GM19351 (cell line): Measurements from ENCODE around the gene MRPL20.
"Not testable (repeated sequence)": the region's sequence is repeated elsewhere in the genome, so short reads cannot be mapped to it uniquely, and the experiment has no call there.

Experiments used
- ATAC-seq: cut with Tn5 transposase; IDR thresholded peaks from one replicate; pipeline ENCODE4 v1.9.1; 2021; ENCODE audit warnings: mild to moderate bottlenecking, moderate library complexity; ENCODE audit not compliant: unreplicated experiment

MRPL20 gene

DNA sequence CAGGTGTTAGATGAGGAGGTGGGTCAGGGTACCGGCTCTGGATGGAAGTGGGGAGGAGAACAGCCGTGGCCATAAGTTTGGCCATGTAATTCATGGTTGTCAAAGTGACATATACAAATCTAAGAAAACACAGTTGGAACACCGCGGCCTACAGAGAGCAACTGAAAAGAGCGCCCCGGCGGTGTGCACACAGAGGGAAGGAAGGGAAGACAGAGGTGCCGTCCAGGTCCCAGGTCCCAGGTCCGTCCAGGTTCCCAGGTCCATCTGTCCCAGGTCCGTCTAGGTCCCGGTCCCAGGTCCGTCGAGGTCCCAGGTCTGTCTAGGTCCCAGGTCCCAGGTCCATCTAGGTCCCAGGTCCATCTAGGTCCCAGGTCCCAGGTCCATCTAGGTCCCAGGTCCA lies 4.5 kb upstream of the MRPL20 start:
- no peak for ATAC-seq

DNA sequence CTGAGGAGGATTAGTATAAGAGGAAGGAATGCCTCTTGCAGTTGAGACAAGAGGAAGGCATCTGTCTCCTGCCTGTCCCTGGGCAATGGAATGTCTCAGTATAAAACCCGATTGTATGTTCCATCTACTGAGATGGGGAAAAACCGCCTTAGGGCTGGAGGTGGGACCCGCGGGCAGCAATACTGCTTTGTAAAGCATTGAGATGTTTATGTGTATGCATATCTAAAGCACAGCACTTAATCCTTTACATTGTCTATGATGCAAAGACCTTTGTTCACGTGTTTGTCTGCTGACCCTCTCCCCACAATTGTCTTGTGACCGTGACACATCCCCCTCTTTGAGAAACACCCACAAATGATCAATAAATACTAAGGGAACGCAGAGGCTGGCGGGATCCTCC lies 3.1 kb upstream of the MRPL20 start:
- not testable (repeated sequence) for ATAC-seq

DNA sequence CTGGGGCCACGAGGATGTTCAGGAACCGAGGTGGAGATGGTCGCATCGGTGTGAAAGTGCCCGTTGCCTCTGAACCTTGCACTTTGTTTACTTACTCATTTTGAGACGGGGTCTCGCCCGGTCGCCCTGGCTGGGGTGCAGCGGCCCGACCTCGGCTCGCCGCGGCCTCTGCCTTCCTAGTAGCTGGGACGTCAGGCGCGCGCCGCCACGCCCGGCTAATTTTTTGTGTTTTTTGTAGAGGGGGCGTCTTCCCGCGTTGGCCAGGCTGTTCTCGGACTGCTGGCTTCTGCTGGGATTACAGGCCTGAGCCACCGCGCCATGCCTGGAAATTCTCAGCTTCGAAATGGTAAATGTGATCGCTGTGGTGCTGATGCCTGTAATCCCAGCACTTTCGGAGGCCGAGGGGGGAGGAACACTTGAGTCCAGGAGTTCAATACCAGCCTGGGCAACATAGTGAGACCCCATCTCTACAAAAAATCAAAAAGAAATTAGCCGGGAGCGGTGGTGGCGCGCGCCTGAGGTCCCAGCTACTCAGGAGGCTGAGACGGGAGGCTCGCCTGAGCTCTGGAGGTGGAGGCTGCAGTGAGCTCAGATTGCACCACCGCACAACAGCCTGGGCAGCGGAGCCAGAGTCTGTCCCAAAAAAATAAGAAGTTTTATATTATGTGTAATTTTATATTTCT lies 684 bp upstream of the MRPL20 start:
- ATAC-seq, result peak; percentile 33

DNA sequence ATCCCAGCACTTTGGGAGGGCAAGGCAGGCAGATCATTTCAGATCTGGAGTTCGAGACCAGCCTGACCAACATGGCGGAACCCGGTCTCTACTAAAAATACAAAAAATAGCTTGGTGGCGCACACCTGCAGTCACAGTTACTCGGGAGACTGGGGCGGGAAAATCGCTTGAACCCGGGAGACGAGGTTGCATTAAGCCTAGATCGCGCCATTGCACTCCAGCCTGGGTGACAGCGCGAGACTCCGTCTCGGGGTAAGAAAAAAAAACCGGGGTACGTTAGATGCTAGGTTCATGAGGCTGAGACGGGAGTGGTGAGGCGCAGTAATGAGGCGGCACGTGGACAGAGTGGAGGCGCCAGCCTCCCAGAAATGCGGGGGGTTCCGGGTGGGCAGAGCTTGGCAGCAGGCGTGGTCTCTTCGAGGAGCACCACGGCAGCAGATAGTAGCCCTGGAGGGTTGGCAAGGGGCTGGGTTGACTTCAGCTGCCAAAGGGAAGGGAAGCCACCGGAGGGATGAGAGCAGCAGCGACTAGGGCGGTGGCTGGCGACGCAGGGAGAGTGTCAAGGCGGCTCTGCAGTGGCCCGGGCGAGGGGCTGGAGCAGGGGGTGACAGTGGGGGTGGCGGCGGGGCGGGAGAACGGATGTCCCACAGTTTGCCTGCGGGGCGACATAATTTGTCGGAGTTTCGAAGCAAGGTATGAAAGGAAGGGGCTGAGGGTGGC lies 832 bp downstream of the MRPL20 start:
- ATAC-seq, result no peak

DNA sequence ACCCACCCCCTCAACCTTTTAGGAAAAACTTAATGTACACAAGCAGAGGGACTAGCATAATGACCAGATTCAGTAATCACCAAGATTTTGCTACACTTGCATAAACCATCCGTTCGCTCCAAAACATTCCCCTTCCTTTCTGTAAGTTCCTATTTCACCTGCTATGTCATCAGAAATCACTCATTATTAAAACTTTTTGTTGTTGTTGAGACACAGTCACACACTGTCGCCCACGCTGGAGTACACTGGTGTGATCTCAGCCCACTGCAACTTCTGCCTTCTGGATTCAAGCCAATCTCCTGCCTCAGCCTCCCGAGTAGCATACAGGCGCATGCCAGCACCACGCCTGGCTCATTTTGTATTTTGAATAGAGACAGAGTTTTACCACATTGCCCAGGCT lies 3.4 kb downstream of the MRPL20 start:
- no peak for ATAC-seq

DNA sequence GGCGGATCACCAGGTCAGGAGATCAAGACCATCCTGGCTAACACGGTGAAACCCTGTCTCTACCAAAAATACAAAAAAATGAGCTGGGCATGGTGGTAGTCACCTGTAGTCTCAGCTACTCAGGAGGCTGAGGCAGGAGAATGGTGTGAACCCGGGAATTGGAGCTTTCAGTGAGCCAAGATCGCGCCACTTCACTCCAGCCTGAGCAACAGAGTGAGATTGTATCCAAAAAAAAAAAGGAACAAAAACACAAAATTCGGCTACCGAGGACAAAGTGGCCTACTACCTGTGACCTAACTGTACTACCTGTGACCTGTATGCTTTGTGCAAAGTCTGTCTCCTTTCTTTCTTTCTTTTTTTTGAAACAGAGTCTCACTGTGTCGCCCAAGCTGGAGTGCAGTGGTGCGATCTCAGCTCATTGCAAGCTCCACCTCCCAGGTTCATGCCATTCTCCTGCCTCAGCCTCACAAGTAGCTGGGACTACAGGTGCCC lies 4.1 kb downstream of the MRPL20 start:
- ATAC-seq, result not testable (repeated sequence)

DNA sequence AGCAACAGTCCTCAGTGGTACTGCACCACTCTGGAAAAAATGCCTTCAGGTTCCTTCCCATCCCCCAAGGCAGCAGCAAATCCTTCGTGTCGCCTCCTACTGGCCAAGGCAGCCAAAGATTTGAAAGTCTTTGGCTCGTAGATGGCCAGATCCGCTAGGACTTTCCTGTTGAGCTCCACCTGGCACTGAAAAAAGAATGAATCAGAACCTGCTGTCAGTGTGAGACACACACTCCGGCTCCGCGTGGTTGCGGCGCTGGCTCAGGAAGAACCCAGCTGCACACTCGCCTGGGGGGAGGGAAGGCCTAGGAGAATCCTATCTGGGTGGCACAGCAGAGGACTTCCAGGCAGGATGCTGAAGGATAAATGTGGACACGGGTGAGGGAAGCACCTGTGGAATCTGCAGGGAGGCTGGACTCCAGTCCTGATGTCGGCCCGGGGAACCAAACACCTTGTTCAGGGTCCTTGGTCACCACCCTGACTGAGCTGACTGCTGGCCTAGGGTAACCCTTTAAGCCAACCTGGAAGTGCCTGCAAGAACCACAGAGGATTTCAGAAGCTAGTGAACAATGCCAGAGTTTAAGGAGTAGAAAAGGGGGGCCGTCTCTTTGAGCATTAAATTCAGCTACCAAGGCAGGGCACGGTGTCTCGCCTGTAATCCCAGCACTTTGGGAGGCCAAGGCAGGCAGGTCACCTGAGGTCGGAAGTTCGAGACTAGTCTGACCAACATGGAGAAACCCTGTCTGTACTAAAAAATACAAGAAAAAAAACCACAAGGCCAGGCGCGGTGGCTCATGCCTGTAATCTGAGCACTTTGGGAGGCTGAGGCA lies 4.8 kb downstream of the MRPL20 start:
- ATAC-seq, result no peak

DNA sequence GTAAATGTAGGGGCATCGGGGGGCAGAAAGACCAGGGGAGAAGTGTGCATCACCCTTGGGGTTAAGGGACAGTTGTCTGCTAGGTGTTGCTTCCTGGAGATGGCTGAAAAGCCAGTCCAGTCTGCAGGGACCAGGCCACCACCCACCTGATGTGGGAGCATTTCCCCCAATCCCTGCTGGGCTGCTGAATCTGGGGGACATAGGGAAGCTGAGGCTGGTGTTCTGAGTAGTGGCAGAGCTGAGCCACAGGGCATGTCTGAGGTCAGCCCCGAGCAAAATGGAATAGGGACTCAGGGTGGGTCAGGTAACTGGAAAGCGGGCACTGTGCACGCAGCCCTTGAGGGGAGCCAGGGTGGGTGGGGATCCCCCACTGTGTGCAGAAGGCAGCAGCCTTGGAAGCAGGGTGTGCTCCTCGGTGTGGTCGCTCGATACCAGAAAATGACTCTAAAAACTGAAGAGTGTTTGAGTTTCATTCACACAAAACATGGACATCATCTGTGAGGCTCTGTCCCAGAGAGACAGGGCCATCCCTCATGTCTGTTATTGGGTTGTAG lies 5.6 kb downstream of the MRPL20 start:
- ATAC-seq, result no peak

DNA sequence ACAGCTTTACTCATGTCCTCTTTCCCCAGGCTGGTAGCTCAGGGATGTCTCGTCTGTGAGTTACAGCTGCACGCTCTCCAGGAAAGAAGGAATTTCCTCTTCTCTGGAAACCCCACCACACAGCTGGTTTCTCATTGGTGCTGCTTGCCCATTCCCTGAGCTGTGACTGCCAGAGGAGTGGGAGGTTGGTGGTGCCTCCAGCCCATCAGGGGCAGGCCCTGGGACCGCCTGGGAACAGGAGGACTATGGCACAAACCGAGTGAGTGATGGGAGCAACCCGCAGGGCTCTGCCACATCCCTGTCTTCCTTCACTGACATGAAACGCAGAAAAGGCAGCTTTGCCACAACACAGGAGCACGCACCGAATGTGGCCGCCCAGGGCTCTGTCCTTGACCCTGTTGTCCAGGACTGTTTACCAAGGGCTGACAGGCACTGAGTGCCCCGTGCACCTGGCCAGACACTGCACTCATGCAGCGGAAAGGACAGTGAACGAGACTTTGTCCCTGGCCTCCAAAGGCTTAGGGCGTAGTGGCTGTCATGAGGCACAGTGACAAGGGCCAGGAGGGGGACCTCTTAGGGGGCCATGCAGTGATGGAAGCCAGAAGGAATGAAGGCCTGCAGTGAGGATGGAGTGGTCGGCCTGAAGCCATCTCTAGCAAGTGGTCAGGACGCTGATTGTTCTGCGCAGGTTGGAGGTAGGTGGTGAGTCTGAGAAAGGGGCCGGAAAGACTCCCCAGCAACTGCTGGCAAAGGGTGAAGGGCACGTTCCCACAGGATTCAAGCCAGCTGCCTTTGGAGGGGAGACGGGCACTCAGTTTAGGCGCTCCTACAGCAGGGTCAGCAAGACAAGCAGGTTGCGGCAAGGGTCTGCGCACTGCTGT lies 6.3 kb downstream of the MRPL20 start:
- no peak for ATAC-seq

DNA sequence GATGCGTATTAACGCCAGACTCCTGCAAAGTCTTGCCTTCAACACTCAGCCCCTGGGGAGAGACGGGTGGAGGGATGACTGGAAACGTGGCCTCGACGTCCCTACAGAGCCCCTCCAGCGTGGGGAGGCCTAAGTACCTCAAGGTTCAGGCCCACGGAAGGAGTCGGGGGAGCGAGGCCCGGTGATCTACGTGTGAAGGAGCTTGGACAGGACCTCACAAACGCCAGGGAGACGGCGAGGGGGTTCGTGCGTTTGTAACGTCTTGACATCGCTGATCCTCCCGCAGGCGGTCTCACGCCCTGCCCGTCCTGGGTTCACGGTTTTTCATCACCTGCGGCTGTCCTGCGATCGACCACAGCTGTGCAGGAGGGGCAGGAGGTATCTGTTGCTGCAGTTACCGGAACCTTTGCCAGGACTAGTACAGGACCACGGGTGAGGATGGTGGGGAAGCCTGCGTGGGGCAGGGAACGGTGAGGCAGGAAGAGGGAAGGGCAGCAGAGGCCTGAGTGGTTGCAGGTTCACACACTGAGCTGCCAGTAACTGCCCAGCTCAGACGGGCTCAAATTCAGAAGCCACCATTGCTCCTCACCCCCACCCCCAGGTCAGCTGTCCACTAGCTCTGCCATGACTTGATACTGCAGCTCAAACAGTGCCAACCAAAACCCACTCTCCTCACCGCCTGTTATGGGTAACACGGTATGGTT lies 7.1 kb downstream of the MRPL20 start:
- ATAC-seq, result no peak

DNA sequence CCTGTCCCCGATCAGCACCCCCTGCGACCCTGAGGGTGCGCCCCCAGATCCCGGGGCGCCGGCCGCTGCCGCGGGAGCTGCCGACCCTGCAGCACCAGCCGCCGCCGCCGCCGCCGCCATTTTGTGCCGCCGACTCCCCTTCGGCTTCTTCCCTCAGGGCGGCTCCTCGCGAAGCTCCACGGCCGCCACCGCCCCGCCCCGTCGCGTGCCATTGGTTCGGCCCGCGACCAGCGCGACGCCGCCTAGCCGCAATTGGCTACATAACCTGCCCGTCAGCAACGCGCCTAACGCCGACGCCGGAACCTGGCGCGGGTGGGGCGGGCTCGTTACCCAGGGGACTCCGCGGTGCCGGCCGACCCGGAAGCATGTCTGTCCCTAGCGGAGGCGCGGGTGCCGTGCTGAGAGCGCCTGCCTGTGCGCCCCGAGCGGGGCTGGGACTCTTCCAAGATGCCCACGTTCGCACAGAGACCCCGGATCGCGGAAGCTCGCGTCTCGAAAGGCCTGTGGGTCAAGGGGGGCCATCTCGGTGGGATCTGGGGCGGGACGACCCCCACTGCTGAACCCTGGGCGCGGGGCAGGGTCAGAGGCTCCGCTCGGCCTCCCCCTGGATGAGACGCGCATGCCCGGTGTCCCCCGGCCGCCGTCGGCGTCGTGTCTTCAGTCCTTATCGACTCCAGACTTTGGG lies 7.8 kb downstream of the MRPL20 start, which contains the start of gene CCNL2:
Gene CCNL2 (minus strand): TSS at position 149 of the 685 bp plus-strand sequence. CDS start 29 bp downstream, at position 120.
- peak; percentile 94 for ATAC-seq

DNA sequence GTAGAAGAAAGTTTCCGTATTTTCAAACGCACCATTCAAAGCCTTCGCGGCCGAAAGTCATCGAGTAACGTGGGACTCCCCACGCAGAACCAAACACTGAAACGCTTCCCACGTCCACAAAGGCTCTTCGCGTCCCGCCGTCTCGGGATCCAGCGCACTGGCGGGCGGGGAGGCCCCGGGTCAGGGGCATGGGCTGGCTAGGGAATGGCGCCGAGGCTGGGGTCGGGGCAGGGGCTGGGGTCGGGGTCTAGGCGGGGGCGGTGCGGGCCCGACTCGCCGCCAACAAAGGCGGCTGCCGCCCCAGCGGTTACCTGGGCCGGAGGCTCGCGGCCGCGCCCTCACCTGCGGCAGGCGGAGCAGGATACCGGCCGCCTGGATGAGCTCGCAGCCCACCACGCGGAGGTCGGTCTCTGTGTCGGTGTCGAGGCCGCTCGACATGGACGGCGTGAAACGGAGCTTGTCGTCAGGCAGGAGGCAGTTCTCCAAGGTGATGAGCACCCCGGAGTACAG lies 8.4 kb downstream of the MRPL20 start:
- ATAC-seq, result no peak

DNA sequence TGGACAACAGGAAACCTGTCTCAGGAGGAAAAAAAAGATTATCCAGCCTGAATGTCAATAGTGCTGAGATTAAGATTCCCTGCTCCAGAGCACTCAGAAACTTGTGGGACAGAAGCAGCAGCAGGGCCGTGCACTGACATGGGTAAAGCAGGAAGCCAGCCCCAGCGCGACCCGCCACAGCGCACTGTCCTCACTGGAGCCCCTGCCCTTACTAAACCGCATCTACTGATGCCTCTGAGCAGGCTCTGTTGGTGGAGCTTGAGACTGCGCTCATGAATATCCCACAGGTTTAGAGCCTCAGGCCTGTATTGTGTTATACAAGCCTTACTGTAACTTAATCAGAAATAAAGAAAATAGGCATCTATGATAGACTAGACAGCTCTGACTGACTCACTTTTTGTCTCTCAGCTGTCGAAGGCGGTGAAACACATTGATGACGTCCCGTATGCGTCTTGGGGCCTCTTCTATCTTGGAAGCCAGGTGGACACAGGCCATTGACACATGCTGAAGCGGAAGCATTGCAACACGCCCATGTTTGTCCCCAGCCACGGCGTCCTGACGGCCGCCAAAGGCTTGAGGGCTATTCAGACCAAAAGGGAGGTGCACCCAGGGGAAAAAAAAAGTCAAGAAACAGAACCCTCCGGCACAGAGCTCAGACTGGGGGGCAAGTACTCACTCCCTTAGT lies 9.1 kb downstream of the MRPL20 start:
- no peak for ATAC-seq

DNA sequence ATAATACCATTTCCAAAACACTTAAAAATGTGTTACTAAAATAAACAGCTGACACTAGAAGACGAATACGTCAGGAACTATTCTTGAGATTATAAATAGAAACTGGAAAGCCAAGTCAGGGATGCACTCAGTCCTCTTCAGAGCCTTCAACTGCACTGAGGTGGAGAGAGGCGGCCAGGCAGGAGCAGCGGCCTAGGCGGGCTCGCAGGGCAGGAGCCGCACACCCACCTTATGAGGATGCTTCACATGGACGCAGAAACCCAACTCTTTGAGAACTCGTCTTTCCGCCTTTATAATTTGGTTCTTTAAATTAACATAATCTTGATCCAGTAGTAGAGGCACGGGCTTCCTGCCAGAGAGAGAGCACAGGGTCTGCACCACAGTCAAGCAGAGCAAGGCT lies 11.9 kb downstream of the MRPL20 start:
- ATAC-seq, result no peak

DNA sequence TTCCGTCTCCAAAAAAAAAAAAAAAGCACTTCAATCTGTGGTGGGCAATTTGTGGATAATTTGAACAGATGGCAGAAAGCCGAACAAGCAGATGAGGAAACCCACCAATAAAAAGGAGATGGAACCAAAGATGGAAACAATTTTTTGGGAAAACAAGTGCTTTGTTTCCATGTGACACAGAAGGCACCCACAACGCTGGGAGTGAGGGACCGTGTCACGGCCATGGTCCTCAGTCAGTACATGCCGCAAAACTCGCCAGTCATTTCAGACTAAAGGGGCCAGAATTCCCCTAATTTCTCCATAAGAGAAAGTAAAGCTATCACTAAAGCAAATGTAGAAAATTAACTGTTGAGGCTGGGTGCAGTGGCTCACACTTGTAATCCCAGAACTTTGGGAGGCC lies 13.0 kb downstream of the MRPL20 start:
- ATAC-seq, result no peak

DNA sequence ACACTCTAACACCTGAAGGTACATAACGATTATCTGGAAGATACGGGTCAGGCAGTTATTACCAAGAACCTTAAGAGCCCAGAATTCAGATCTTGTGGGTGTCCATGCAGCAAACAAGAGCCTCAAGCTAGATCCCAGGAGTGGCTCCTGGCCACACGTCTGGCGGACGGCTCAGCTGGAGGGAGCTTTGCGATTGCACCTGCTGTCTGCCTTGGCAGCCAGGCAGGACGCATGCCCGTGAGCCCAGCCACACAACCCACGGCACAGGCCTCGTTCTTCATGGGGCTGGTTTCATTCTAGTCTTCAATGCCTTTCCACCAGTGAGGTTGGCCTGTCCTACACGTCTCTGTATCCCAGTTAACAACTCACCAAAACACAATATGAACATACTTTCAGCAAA lies 13.7 kb downstream of the MRPL20 start:
- no peak for ATAC-seq

DNA sequence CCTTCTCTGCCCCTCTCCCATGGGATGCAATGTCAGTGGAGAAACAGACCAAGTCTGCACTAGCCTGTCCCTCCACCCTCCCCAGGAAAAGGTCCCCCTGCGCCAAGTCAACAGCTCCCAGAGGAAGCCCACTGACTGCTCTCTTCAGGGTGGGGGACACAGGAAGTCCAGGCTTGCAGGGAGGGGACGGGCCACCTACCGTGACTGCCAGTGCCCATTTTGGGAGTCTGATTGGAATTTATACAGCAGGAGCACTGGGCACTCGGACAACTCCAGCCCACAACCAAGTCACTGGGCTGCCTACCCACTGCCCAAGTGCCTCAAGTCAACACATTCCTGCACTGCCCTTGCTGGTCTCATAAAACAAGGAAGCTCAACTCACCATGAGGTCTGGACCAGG lies 14.1 kb downstream of the MRPL20 start:
- no peak for ATAC-seq

DNA sequence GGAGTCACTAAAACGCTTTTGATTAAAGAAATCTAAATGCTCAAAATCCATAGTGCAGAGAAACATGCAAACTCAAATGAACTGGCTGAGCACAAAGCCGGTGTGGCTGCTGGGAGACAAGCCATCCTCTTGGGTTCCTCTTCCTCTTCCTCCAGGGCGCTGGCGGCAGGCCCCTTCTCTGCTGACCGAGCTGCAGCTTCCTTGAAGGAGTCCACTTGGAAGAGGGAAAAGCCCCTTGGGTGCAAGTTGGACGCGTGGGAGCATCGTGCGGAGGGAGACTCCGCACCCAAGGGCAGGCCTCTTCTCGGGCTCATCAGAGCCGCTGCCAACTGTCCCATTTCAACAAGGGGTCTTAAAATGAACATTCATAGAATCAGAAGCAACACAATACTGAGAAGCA lies 15.9 kb downstream of the MRPL20 start:
- no peak for ATAC-seq
